Astrocyte of the spinal cord (primary cell): ENCODE data around the gene FAM149A.

Source experiments
- DNase-seq: peaks from one replicate; pipeline ENCODE4 v3.0.0; 2011; ENCODE audit warnings: low read depth, low spot score
- H3K4me3 ChIP-seq: 2 replicates; pipeline ENCODE4 v1.5.1; 2011; ENCODE audit warnings: low read depth, mild to moderate bottlenecking, low read length, moderate library complexity
- CTCF ChIP-seq: IDR thresholded peaks from 2 replicates; pipeline ENCODE4 v1.5.1; 2012; ENCODE audit warnings: low read depth, mild to moderate bottlenecking, low read length, inconsistent platforms
- in situ Hi-C: cut with HindIII; loops from 2 replicates; pipeline ENCODE4 v1.10.0; 2017; ENCODE audit warnings: low sequenced_read_pairs

Gene FAM149A

DNA sequence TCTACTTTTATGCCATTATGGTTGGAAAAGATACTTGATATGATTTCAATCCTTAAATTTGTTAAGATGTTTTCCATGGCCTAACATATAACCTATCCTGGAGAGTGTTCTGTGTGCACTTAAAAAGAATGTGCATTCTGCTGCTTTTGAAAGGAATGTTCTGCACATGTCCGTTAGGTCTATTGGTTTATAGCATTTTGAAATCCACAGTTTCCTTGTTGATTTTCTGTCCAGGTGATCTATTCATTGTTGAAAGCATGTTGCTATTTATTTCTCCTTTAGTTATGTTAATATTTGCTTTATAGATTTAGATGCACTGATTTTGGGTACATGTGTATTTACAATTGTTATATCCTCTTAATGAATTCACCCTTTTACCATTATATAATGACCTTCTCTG is 117.1 kb downstream of the FAM149A start:
- TF ChIP-seq CTCF: no peak
- no peak for DNase-seq
- no peak overlapping the region for H3K4me3 ChIP-seq
- in situ Hi-C loops: no loop called here
